ENCODE data around the gene FBXO34.

DNA sequence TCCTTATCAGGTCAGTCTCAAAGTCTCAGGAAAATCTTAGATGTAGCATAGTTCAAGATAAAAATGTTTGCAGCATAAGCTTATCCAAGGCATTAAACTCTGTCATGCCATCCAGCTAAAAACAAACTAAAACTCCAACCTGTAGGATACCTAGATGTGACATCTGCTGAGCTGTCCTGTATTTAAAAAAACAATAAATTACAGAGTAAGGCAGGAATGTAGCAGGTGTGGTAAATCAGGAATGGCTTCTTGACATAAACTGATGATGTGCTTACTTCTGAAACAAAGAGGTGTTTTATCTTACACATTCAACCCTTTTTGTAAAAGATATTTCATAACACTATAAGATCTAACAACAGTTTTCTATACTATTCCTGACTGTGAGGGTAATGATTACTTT, 49.3 kb upstream of the FBXO34 start:
- TF ChIP-seq POLR2A (IDR thresholded peaks at IDR 0.05) (no peak), CTCF (IDR thresholded peaks at IDR 0.05) (no peak), EP300 (IDR thresholded peaks at IDR 0.05) (no peak)

All from suprapubic skin (tissue), 3 donors.